GM13976 (cell line): Measurements from ENCODE around the gene ATP11B.

ENCODE experiments used
- DNase-seq: peaks from one replicate; pipeline ENCODE4 v3.0.0; 2012; ENCODE audit warnings: low spot score
- CTCF ChIP-seq: IDR thresholded peaks from 2 replicates; pipeline ENCODE4 v1.5.1; 2012; ENCODE audit warnings: borderline replicate concordance, mild to moderate bottlenecking; ENCODE audit not compliant: insufficient read depth; ENCODE audit errors: extremely low read depth, missing control alignments, control extremely low read depth
- in situ Hi-C: fragments of 300-500 bp; cut with MboI; formaldehyde crosslinking; loops from one replicate; pipeline ENCODE4 v1.12.0; 2022; ENCODE audit warnings: low sequenced_read_pairs, mixed read lengths, inconsistent platforms; ENCODE audit not compliant: unreplicated experiment

The ATP11B gene

GRCh38 chr3:182925944-182926337 lies 132.6 kb downstream of the ATP11B start:
- in situ Hi-C loops: no loop called here
- TF ChIP-seq CTCF: no peak

GRCh38 chr3:182935803-182936202 lies 142.5 kb downstream of the ATP11B start:
- TF ChIP-seq CTCF: no peak
- in situ Hi-C loops: no loop called here
- no peak for DNase-seq

More at GRCh38 chr3:182925944-182926337, 132.6 kb downstream of the ATP11B start:
- DNase-seq: no peak

- TF ChIP-seq CTCF: no peak
- in situ Hi-C loops: no loop called here
- no peak for DNase-seq
These were observed 143.1 kb downstream of the ATP11B start for GRCh38 chr3:182936239-182936917.

- in situ Hi-C loops: no loop called here
- DNase-seq: no peak
- no peak for TF ChIP-seq CTCF
These were observed 143.6 kb downstream of the ATP11B start for GRCh38 chr3:182936918-182937285.

- in situ Hi-C loops: no loop called here
- TF ChIP-seq CTCF: no peak
- no peak for DNase-seq
These were observed 144.2 kb downstream of the ATP11B start for GRCh38 chr3:182937293-182938051.

- TF ChIP-seq CTCF: no peak
- in situ Hi-C loops: no loop called here
- no peak for DNase-seq
These were observed 147.0 kb downstream of the ATP11B start for GRCh38 chr3:182940266-182940808.
